ENCODE results near the gene CTSL.

DNA sequence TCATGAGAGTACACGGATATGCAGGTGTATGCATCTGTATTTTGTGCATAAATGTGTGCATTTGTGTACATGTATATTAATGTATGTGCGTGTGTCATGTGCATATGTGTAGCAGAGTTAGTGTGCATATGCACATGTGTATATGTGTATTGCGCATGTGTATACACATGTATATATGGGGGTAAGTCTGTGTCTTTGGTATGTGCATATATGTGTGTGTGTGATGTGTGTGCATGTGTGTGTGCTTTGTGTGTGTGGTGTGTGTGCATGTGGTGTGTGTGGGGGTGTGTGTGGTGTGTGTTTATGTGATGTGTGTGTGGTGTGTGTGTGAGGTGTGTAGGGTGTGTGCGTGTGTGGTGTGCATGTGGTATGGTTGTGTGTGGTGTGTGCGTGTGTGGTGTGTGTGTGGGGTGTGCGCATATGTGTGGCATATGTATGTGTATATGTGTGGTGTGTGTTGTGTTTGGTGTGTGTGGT is 13.1 kb upstream of the CTSL start:
- TF ChIP-seq, protein P1, sequence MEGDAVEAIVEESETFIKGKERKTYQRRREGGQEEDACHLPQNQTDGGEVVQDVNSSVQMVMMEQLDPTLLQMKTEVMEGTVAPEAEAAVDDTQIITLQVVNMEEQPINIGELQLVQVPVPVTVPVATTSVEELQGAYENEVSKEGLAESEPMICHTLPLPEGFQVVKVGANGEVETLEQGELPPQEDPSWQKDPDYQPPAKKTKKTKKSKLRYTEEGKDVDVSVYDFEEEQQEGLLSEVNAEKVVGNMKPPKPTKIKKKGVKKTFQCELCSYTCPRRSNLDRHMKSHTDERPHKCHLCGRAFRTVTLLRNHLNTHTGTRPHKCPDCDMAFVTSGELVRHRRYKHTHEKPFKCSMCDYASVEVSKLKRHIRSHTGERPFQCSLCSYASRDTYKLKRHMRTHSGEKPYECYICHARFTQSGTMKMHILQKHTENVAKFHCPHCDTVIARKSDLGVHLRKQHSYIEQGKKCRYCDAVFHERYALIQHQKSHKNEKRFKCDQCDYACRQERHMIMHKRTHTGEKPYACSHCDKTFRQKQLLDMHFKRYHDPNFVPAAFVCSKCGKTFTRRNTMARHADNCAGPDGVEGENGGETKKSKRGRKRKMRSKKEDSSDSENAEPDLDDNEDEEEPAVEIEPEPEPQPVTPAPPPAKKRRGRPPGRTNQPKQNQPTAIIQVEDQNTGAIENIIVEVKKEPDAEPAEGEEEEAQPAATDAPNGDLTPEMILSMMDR (IDR thresholded peaks at IDR 0.05), result no peak
- TF ChIP-seq POLR2A (IDR thresholded peaks at IDR 0.05; ENCODE audit: low read length) (no peak), SMC3 (IDR thresholded peaks at IDR 0.05) (no peak)
